SK-N-MC (cell line): ENCODE data around the gene SYDE1.

ENCODE experiments used
- DNase-seq: peaks from one replicate; pipeline ENCODE4 v3.0.0-alpha.2; 2011; ENCODE audit warnings: low read depth, low spot score
- H3K27ac ChIP-seq: fragments of 200-600 bp; sonication (generic); 2 replicates; pipeline ENCODE4 v1.5.1; 2016; ENCODE audit warnings: mixed run types
- H3K36me3 ChIP-seq: fragments of 200-600 bp; sonication (generic); 2 replicates; pipeline ENCODE4 v1.6.1; 2017; ENCODE audit warnings: antibody characterized with exemption, low read length, mixed read lengths; ENCODE audit not compliant: insufficient read depth
- H3K4me3 ChIP-seq: fragments of 200-600 bp; sonication (generic); 2 replicates; pipeline ENCODE4 v1.5.1; 2016
- H3K9ac ChIP-seq: fragments of 200-600 bp; sonication (generic); 2 replicates; pipeline ENCODE4 v1.8.0; 2017; ENCODE audit warnings: mixed run types, mixed read lengths; ENCODE audit not compliant: insufficient read length
- H3K9me3 ChIP-seq: fragments of 200-600 bp; sonication (generic); 2 replicates; pipeline ENCODE4 v1.6.1; 2017; ENCODE audit warnings: low read depth, mild to moderate bottlenecking, antibody characterized with exemption, low read length, moderate library complexity, mixed read lengths
- EZH2 ChIP-seq: fragments of 200-600 bp; sonication (generic); IDR thresholded peaks from one replicate; pipeline ENCODE4 v1.6.1; 2017; ENCODE audit warnings: antibody characterized with exemption
- FOXP2 ChIP-seq: optimal IDR thresholded peaks from 2 replicates; pipeline ENCODE3; 2011; ENCODE audit warnings: mild to moderate bottlenecking, moderate library complexity; ENCODE audit not compliant: insufficient read depth; ENCODE audit errors: extremely low read length, control extremely low read depth
- POLR2AphosphoS5 ChIP-seq: IDR thresholded peaks from 2 replicates; pipeline ENCODE4 v1.6.1; 2012; ENCODE audit warnings: mild to moderate bottlenecking, low read depth, low read length, borderline replicate concordance

The SYDE1 gene

DNA sequence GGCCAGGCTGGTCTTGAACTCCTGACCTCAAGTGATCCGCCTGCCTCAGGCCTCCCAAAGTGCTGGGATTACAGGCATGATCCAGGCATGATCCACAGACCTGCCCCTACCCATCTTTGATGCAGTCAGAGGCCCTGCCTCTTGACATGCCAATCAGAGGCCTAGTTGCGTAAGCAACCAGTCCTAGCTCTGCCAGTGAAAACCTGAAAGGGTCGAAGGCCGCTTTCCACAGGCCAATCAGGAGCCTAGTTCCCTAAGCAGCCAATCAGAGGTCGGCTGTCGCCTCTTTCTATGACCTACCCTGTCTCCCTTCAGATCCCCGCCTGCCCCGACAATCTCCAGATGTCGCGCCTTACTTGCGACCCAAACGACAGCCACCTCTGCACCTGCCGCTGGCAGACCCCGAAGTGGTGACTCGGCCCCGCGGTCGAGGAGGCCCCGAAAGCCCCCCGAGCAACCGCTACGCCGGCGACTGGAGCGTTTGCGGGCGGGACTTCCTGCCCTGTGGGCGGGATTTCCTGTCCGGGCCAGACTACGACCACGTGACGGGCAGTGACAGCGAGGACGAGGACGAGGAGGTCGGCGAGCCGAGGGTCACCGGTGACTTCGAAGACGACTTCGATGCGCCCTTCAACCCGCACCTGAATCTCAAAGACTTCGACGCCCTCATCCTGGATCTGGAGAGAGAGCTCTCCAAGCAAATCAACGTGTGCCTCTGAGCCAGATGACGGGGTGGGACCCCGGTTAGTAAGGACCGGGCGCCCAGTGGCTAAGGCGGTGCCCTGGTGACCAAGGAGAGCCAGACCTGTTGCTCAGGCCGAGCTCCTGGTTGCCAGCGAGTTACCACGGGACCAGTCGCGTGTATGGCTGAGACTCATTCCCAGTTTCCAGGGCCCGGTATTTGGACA, 6.3 kb downstream of the SYDE1 start:
- no peak overlapping the region for H3K27ac ChIP-seq
- H3K36me3 ChIP-seq: peaks cover 56% of the 10 kb centered on the region
- H3K4me3 ChIP-seq: no peak overlapping the region
- H3K9ac ChIP-seq: no peak overlapping the region
- no peak for TF ChIP-seq EZH2
- no peak for TF ChIP-seq POLR2AphosphoS5
- no peak for TF ChIP-seq FOXP2
- DNase-seq: no peak
- no peaks in the 10 kb centered on the region for H3K9me3 ChIP-seq

DNA sequence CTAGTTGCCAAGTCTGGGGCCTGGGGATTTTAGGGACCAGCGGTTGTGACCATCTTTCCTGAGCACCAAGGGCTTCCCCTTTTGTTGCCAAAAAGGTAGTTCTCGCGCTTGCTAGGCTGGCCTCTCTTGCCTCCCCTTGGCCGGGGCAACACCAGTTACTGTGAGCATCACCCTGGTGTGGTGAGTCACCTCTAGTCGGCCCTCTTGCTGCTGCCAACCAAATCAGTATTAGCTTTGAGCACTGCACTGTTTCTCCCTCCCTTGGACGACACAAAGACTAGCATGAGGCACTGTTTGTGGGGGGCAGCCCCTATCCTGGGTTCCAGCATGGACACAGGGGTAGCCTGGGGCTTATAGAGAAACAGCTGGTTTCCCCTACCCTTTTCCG, 6.9 kb downstream of the SYDE1 start:
- H3K4me3 ChIP-seq: no peak overlapping the region
- no peak overlapping the region for H3K27ac ChIP-seq
- H3K9me3 ChIP-seq: no peaks in the 10 kb centered on the region
- peaks cover 63% of the 10 kb centered on the region for H3K36me3 ChIP-seq
- DNase-seq: no peak
- TF ChIP-seq POLR2AphosphoS5 (no peak), EZH2 (no peak), FOXP2 (no peak)
- no peak overlapping the region for H3K9ac ChIP-seq

DNA sequence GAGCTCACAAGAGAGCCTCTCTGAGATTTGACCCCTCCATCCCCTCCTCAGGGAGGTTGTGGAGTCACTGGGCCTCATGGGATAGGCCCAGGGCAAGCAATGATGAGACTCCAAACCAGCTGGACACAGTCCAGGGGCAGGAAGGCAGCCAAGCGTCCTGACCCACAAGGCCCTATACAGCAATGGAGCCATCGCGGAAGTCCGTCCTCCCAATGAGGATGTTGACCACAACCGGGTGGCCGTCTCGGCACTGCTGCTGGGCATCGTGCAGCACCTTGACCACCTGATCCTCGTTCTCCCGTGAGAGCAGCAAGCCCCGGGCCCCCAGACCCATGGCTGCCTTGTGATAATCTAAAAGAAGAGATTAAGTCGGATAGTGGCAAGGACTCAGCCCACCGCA, 7.9 kb downstream of the SYDE1 start:
- Histone ChIP-seq H3K27ac (no peak overlapping the region), H3K36me3 (peaks cover 72% of the 10 kb centered on the region), H3K9me3 (no peaks in the 10 kb centered on the region), H3K9ac (no peak overlapping the region), H3K4me3 (no peak overlapping the region)
- DNase-seq: no peak
- TF ChIP-seq FOXP2 (no peak), POLR2AphosphoS5 (no peak), EZH2 (no peak)

DNA sequence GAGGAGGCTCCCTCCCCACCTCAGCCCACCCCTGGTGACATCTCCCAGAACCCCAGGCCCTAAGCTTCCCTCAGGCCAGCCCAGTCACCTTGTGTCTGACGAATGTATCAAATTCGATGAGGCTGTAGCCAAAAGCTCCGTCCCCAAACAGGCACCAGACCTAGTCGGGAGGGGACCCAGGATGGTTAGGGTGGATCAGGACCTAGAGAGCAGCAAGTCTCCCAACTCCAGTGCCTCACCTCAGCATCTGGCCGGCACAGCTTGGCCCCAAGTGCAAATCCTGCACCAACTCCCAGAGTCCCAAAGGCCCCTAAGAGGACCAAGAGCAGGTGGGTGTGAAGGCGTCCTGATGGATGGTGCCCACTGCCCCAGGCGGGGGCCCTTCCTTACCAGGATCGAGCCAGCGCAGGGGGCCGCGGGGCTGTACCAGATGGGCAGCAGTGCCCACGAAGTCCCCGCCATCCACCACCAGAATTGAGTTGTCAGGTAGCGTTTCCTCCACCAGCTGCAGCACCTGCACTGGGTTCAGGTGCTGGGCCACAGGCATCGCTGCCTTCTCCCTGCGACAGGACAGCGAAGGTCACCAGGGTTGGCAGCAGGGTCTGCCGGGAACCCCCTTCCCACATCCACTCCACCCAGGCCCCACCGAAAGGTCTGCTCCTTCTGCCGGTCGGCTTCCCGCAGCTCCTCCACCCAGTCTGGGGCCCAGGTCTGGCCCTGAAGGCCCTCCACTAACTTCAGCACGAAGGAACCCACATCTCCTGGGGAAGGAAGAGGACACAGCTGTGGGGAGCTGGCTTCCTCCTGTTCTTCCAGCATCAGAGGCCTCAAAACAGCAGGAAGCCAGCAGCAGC, 8.8 kb downstream of the SYDE1 start:
- Histone ChIP-seq H3K36me3 (peaks cover 81% of the 10 kb centered on the region), H3K4me3 (no peak overlapping the region), H3K9ac (no peak overlapping the region), H3K27ac (no peak overlapping the region), H3K9me3 (no peaks in the 10 kb centered on the region)
- TF ChIP-seq EZH2: no peak
- TF ChIP-seq FOXP2: no peak
- no peak for DNase-seq

DNA sequence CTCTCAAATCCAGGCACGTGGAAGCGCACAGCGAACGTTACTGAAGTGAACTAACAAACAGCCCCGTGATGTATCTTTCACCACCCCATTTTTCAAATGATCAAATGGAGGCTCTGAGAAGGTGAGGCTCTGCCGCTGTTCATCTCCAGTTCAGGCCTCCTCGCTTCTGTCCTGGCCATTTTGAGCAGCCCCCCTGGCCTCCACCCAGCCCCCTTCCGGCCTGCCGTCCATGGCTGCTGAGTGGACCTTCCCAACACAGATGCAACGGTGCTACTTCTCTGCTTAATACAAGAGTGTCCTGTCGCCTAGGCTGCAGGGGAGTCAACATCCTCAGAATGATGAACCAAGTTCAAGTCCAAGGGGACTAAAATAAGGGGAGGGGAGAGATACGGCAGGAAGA, 9.7 kb downstream of the SYDE1 start:
- H3K9ac ChIP-seq: no peak overlapping the region
- TF ChIP-seq FOXP2: no peak
- no peak for TF ChIP-seq EZH2
- TF ChIP-seq POLR2AphosphoS5: no peak
- no peak overlapping the region for H3K4me3 ChIP-seq
- H3K36me3 ChIP-seq: peaks cover 77% of the 10 kb centered on the region
- H3K9me3 ChIP-seq: no peaks in the 10 kb centered on the region
- DNase-seq: no peak
- H3K27ac ChIP-seq: no peak overlapping the region

DNA sequence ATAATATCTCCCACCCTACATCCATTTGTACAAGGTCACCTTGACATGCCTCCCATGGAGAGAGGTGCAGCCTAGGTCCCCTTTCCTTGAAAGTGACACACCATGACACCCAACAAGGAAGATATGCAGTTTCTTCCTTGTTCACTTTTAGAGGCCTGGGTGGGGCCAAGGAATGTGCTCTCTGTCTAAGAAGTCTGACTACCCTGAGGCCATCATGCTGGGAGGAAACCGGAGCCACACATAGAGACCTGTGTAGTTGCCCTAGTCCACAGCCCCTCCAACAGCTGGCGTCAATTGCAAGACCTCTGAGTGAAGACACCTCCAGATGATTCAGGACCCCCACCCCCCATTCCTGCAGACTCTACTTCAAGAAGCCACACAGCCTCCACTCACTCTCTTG, 11.0 kb downstream of the SYDE1 start:
- Histone ChIP-seq H3K9ac (no peak overlapping the region), H3K27ac (no peak overlapping the region), H3K4me3 (no peak overlapping the region), H3K9me3 (no peaks in the 10 kb centered on the region), H3K36me3 (peaks cover 80% of the 10 kb centered on the region)
- DNase-seq: no peak
- TF ChIP-seq FOXP2 (no peak), EZH2 (no peak), POLR2AphosphoS5 (no peak)

DNA sequence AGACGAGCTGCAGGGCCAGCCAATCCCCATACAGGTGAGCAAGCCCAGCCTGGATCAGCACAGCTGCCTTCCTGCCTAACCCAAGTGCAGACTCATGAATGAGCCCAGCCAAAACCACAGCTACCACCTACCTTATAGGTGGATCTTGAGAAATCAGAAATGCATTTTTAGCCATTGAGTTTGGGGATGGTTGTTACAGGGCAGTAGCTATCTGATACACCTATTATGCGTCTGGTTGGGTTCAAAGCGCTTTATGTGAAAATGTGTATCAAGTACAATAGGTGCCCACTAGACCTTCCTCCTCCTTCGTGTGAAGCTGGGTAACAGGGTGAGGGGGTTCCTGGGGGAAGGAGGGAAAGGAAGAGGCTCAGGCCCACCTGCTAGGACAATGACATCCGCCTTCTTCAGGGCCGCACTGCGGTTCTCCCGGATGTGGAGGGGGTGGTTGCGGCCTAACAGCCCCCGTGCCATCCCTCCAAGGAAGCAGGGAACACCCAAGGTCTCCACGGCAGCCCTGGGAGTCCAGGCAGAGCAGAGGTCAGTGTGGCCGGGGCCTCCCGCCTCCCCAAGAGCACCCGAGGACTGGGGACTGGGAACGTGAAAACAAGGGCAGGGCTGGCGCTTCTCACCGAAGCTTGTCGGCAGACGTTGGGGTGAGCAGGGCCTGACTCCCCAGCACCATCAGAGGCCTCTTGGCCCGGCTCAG, 11.7 kb downstream of the SYDE1 start:
- no peaks in the 10 kb centered on the region for H3K9me3 ChIP-seq
- TF ChIP-seq FOXP2: no peak
- no peak for TF ChIP-seq EZH2
- no peak for TF ChIP-seq POLR2AphosphoS5
- no peak overlapping the region for H3K27ac ChIP-seq
- no peak overlapping the region for H3K4me3 ChIP-seq
- peaks cover 73% of the 10 kb centered on the region for H3K36me3 ChIP-seq
- DNase-seq: no peak
- H3K9ac ChIP-seq: no peak overlapping the region
